8988T (cell line): Measurements from ENCODE around the gene NGRN.

ENCODE experiments used
- DNase-seq: peaks from one replicate; pipeline ENCODE4 v3.0.0; 2011

Gene NGRN

GRCh38 chr15:90320062-90320884 lies 54.8 kb downstream of the NGRN start:
- peak; percentile 55 for DNase-seq

DNA sequence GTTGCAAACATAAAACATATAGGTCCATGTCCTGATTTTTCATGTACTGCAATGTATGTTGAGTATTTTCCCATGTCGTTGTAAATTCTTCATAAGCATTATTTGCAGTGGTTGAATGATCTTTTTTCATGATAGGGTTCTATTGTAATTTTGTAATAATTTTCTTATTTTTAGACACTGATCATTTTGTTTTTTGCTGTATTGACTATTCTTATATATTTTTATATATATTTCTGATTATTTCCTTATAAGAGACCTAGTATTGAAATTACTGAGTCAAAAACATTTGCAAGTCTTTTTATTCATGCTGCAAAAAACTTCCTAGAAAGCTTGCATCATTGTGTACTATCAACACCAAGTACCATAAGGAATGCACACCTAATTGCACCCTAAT lies 55.4 kb downstream of the NGRN start:
- no peak for DNase-seq
